ENCODE measurements around the gene HYOU1.
A peak's percentile ranks its signal among the peaks of the same experiment; 100 is the strongest.
"Not testable (repeated sequence)": the region's sequence is repeated elsewhere in the genome, so short reads cannot be mapped to it uniquely, and the experiment has no call there.

Gene HYOU1

DNA sequence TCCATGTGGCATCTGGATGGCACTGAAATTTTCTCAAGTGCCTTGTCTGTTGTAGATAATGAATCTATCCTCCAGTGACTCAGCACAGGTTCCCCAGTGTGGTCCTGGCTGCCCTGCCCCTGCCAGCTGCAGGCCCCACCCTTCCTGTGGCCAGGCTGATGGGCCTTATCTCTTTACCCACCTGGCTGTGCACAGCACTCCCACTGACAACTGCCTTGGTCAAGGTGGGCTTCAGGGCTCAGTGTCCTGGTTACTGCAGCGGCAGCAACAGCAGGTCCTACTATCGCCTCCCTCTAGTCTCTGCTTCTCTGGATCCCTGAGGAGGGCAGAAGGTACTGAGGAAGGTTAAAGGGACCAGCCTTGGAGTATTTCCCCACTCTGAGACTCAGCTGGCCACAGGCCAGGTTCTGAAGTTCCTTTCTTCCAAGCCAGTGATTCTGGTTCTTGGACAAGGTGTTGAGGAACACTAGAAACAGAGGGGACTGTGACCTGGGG lies 30.8 kb upstream of the HYOU1 start:
- DNase-seq (ENCODE audit: low spot score): no peak
- no peak for FAIRE-seq

- DNase-seq (ENCODE audit: low spot score) (no peak), FAIRE-seq (no peak)
These were observed 30.1 kb upstream of the HYOU1 start for GRCh38 chr11:119087123-119087522.

GRCh38 chr11:119085437-119085847 lies 28.4 kb upstream of the HYOU1 start:
- no peak for FAIRE-seq
- DNase-seq (ENCODE audit: low spot score): no peak

DNA sequence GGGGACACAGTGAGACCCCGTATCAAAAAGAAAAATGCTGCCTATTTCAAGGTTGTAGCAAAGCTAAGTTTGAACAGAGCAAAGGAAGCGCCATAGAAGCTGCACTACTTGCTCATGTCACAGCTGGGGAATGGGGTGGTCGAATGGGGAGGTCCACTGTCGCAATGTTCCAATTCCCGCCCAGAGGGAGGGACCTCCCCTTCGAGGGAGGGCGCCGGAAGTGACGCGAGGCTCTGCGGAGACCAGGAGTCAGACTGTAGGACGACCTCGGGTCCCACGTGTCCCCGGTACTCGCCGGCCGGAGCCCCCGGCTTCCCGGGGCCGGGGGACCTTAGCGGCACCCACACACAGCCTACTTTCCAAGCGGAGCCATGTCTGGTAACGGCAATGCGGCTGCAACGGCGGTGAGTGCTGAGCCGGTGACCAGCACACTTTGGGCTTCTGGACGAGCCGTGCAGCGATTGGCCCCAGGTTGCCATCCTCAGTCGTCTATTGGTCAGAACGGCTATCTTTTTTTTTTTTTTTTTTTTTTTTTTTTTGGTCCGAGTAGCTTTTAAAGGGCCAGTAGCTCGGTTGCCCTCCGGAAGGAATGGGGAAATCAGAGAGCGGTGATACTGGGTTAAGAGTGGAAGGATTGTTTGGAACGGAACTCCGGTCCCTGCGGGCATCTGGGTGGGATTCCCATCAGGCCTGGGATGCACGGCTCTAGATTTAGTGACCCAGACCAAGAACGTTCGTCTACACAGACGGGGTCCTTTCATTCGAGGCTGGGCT lies 27.8 kb upstream of the HYOU1 start, which contains the start of gene HMBS:
HMBS (plus strand) TSS at position 219 of the 774 bp plus-strand sequence; CDS start at position 372, 153 bp downstream.
- peak; percentile 78 for DNase-seq (ENCODE audit: low spot score)
- FAIRE-seq: peak; percentile 56

DNA sequence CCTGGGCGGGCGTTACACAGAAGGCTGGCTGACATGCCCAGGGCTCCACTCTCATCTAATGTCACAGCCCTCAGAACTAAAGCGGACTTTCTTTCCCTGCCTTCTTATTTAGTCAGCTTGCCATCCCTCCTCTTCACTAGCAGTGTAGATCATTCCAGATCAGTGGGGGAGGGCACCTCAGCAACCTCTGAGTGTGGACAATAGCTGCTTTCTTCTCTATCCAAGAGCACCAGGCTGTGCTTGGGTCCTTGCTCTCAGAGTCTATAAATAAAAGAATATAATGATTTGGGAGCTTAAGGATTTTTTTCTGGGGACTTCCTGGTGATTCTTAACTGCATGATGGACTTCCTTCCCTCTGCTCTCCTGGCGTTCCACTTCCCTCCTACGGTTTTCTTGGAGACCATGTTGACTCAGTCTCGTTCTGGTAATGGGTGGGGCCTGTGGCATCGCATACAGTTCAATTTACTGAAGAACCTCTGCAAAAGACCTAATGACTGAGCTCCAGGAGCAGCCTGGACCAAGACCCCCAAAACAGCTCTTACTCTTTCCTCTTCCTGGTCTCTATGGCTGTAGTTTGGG lies 24.8 kb upstream of the HYOU1 start:
- DNase-seq (ENCODE audit: low spot score): no peak
- no peak for FAIRE-seq

DNA sequence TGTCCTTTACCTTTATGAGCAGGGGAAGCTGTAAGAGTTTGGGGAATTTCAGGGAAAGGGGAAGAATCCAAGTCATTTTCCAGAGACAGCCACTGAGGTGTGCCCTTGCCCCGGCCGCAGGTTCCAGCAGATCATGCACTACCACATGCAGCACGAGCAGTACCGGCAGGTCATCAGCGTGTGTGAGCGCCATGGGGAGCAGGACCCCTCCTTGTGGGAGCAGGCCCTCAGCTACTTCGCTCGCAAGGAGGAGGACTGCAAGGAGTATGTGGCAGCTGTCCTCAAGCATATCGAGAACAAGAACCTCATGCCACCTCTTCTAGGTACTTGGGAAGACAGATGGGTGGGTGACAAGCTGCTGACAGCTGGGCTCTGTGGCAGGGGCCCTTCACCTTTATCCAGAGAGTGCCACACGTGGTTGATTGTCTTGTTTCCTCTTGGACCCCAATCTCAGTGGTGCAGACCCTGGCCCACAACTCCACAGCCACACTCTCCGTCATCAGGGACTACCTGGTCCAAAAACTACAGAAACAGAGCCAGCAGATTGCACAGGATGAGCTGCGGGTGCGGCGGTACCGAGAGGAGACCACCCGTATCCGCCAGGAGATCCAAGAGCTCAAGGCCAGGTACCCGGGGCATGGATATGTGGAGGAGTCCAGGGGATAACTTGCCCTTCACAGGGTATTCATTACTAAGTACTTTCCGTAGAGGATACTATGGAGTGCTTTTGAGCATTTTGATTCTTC lies 21.8 kb upstream of the HYOU1 start:
- FAIRE-seq (no peak), DNase-seq (ENCODE audit: low spot score) (no peak)

DNA sequence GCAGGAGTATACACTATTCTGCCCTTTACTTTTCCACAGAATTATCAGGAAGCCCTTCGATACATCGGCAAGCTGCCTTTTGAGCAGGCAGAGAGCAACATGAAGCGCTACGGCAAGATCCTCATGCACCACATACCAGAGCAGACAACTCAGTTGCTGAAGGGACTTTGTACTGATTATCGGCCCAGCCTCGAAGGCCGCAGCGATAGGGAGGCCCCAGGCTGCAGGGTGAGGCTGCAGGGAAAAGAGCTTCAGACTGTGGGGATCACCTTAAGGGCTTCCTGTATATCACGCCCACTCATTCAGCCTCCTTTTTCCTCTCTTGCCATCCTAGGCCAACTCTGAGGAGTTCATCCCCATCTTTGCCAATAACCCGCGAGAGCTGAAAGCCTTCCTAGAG lies 20.8 kb upstream of the HYOU1 start:
- no peak for FAIRE-seq
- DNase-seq (ENCODE audit: low spot score): no peak

DNA sequence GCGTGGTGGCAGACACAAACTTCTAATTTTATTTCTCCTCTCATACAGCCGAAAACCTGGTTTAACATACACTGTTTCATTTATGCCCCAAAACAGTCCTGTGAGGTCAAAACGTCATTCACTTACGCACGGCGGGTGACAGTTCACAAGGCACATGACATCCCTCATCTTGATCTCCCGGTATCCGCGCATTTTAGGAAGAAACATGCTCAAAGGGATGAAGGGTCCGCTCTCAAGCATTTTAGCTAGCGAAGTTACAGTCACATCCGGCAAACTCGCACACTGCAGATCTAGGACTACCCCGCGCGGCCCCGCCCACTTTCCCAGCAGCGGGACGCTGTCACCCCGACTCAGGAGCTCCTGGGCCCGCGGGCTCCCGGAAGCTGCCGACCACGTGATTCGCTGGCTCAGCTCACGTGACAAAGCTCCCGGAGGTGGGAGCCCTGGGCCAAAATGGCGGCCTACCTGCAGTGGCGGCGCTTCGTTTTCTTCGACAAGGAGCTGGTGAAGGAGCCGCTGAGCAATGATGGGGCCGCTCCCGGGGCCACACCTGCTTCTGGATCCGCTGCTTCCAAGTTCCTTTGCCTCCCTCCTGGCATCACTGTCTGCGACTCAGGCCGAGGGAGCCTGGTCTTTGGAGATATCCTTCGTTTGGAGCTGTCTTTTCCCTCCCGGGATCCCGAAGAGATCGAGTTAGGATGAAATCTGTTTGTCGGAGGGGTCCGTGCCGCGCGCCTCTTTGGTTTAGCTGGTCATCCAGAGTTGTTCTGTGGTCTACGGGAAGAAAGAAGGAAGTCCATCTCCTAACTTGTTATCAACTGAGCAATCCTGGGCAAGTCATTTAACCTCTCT lies 10.6 kb upstream of the HYOU1 start, which contains the start of gene VPS11:
VPS11 (plus strand) TSS at position 448 of the 852 bp plus-strand sequence; CDS start at position 454, 6 bp downstream.
- FAIRE-seq: peak; percentile 73
- DNase-seq (ENCODE audit: low spot score): peak; percentile 85

DNA sequence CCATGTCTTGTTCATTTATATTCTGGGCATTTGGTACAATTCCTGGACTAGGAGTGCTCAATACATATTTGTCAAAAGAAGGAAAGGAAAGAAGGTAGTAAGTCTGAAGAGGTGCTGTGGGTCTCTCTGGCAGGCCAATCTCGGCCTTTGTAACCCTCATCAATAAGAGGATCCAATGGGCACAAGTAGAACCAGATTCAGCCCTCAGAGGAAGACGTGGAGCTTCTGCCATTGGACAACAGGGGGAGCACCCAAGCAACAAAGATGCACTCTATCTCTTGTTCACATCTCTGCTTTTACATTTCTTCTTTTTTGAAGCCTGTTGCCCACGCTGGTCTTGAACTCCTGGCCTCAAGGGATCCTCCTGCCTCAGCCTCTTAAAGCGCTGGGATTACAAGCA lies 8.4 kb upstream of the HYOU1 start:
- DNase-seq (ENCODE audit: low spot score): peak; percentile 15
- FAIRE-seq: no peak

DNA sequence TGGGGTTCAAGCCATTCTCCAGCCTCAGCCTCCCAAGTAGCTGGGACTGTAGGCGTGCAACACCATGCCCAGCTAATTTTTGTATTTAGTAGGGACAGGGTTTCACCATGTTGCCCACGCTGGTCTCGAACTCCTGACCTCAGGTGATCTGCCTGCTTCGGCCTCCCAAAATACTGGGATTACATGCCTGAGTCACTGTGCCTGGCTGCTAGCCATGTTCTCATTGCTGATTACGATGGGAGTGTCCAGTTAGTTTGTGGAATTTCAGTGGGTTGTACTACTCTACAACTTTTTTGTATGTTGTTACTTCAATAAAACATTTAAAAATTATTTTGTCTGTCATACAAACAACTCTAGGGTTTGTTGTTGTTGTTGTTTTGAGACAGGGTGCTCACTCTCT lies 5.8 kb upstream of the HYOU1 start:
- no peak for FAIRE-seq
- no peak for DNase-seq (ENCODE audit: low spot score)

GRCh38 chr11:119061256-119061655 lies 4.3 kb upstream of the HYOU1 start:
- FAIRE-seq: no peak

DNA sequence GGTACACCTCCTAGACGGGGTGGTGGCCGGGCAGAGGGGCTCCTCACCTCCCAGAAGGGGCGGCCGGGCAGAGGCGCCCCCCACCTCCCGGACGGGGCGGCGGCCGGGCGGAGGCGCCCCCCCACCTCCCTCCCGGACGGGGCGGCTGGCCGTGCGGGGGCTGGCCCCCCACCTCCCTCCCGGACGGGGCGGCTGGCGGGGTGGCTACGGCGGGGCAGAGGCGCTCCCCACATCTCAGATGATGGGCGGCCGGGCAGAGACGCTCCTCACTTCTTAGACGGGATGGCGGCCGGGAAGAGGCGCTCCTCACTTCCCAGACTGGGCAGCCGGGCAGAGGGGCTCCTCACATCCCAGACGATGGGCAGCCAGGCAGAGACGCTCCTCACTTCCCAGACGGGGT lies 2.1 kb upstream of the HYOU1 start:
- not testable (repeated sequence) for DNase-seq (ENCODE audit: low spot score); FAIRE-seq

More at GRCh38 chr11:119061256-119061655, 4.3 kb upstream of the HYOU1 start:
- DNase-seq (ENCODE audit: low spot score): no peak

GRCh38 chr11:119056421-119056999 lies 495 bp downstream of the HYOU1 start:
- no peak for DNase-seq (ENCODE audit: low spot score)
- FAIRE-seq: no peak

- DNase-seq (ENCODE audit: low spot score) (peak; percentile 29), FAIRE-seq (no peak)
These were observed 1.1 kb downstream of the HYOU1 start for GRCh38 chr11:119055901-119056300.

GRCh38 chr11:119054418-119054817 lies 2.6 kb downstream of the HYOU1 start:
- DNase-seq (ENCODE audit: low spot score): no peak
- FAIRE-seq: no peak

DNA sequence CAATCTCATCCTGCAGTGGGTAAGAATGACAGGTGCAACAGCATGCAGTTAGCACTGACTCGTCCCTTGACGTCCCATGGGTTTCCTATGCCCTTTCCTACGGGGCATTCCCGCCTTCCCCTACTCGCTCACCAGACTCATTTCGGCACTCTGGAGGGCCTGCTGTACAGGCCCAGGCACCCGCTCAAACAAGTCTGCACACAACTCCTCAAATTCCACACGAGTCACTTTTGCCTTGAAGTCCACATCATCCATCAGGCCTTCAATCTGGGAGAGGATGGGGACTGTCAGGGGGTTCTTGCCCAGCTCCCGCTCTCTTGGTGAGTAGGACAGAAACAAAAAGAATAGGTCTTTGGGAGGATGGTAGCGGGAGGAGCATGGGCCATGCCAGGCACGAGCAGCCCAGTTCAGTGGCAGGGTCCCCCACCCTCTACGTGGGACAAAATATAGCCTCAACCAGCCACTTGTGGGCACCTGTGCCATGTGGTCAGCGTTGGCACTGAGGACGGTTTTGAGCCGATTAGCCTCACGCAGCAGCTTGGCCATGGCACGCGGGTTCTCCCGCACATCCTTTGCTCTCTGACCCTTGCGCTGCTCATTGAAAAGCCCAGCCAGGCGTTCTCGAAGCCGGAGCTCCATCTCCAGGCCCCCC lies 4.7 kb downstream of the HYOU1 start:
- no peak for FAIRE-seq
- no peak for DNase-seq (ENCODE audit: low spot score)

DNA sequence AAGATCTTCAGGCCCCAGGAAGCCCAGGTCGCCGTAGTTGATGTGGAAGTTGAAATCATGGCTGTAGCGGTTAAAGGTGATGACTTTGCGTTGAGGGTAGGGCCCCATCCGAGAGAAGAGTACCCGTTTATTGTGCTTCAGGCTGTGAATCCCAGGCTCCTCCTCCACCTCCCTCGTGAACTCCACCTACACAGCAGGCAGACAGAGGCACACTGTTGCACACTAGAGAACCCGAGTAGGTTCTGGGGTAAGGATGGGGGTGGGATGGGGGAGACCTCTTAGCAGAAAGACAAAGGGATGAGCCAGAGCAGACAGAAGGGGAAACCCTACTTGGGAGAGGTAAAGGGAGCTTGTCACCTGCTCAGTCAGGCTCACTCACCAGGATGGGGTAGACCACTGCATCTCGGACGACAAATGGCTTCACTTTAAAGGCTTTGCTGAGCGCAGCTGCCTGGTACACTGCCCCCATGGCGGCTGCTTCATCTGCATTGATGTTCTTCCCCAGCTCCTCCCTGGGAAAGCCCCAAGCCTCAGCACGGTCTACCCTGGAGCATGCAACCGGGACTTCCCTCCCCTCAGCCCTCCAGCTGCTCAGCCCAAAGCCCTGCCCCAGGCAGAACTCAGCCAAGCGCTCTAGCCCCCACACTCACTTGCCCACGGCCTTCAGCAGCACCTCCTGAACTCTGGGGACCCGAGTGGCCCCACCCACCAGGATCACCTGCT lies 5.4 kb downstream of the HYOU1 start:
- no peak for DNase-seq (ENCODE audit: low spot score)
- no peak for FAIRE-seq

DNA sequence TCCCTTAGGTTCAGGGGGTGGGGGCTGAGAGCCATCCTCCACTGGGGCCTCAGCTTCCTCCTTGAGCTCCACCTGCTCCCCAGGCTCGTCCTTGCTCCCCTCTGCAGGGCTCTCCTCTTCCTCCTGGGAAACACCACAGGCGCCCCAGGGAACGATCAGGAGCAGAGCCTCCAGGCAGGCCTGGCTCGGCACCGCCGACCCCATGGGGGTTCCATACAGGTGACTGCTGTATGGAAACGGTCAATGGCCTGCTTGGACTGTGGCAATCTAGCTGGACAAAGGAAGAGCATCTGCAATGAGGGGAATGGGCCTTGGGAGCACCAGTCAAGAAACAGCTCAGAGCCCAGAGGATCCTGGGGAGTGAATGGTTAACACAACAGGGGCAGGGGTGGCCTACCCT lies 7.9 kb downstream of the HYOU1 start:
- DNase-seq (ENCODE audit: low spot score) (no peak), FAIRE-seq (no peak)

DNA sequence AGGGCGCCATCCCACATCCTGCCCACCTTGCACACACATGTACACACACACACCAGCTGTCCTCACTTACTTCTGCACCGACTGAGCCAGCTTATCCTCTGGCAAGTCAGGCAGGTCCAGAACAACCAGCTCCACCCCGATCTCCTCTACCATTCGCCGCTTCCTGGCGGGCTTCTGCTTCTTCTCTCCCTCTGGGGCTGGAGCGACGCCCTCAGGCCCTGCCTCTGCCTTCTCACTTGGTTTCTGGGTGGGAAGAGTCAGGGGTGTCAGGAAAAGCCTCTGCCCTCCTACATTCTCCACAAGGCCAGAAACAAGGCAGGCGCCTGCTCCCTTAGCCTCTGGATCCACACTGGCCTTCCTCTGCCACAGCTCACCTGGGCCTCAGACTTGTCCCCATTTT lies 8.4 kb downstream of the HYOU1 start:
- no peak for FAIRE-seq
- DNase-seq (ENCODE audit: low spot score): no peak
